ENCODE results near the gene CEP41.

CEP41 gene

GRCh38 chr7:130356121-130356875 is 84.5 kb downstream of the CEP41 start:
- TF ChIP-seq CTCF (IDR thresholded peaks at IDR 0.05; ENCODE audit: low read length, missing control alignments) = no peak
- peak; percentile 97 for DNase-seq (ENCODE audit: low read depth)
- H3K4me3 ChIP-seq (replicated peaks; ENCODE audit: low read depth, low read length) = no peak overlapping the region

GRCh38 chr7:130353196-130353595 is 87.6 kb downstream of the CEP41 start:
- no peak for TF ChIP-seq CTCF (IDR thresholded peaks at IDR 0.05; ENCODE audit: low read length, missing control alignments)
- no peak overlapping the region for H3K4me3 ChIP-seq (replicated peaks; ENCODE audit: low read depth, low read length)
- DNase-seq (ENCODE audit: low read depth) = no peak

- H3K4me3 ChIP-seq (replicated peaks; ENCODE audit: low read depth, low read length) = peak overlapping the region; percentile 29
- no peak for TF ChIP-seq CTCF (IDR thresholded peaks at IDR 0.05; ENCODE audit: low read length, missing control alignments)
- peak; percentile 73 for DNase-seq (ENCODE audit: low read depth)
Measured at GRCh38 chr7:130352194-130353074, 88.4 kb downstream of the CEP41 start.

GRCh38 chr7:130351791-130352090 is 89.1 kb downstream of the CEP41 start:
- no peak for TF ChIP-seq CTCF (IDR thresholded peaks at IDR 0.05; ENCODE audit: low read length, missing control alignments)

GRCh38 chr7:130350945-130351790 is 89.6 kb downstream of the CEP41 start:
- no peak overlapping the region for H3K4me3 ChIP-seq (replicated peaks; ENCODE audit: low read depth, low read length)
- TF ChIP-seq CTCF (IDR thresholded peaks at IDR 0.05; ENCODE audit: low read length, missing control alignments) = no peak
- no peak for DNase-seq (ENCODE audit: low read depth)

More at GRCh38 chr7:130351791-130352090, 89.1 kb downstream of the CEP41 start:
- H3K4me3 ChIP-seq (replicated peaks; ENCODE audit: low read depth, low read length) = no peak overlapping the region
- DNase-seq (ENCODE audit: low read depth) = no peak

- no peak overlapping the region for H3K4me3 ChIP-seq (replicated peaks; ENCODE audit: low read depth, low read length)
- TF ChIP-seq CTCF (IDR thresholded peaks at IDR 0.05; ENCODE audit: low read length, missing control alignments) = no peak
- peak; percentile 43 for DNase-seq (ENCODE audit: low read depth)
Measured at GRCh38 chr7:130349911-130350782, 90.7 kb downstream of the CEP41 start.

Data from fibroblast of pulmonary artery (primary cell).